ENCODE measurements around the gene SCRN2. TPM values are rescaled to one million over a fixed set of nuclear protein-coding genes. Genes with fewer than 3 reads are reported as not detected.

SCRN2 gene
- total and polyA plus RNA-seq, 2 of the 8 experiments (the other 6 are each of a cell fraction or from before 2014, with no cell fraction given) = 24.4 to 42.3 TPM

GRCh38 chr17:47797797-47798196 lies 43.3 kb downstream of the SCRN2 start:
- whole genome bisulfite sequencing, 2 experiments (ENCODE audit: extremely low coverage in 1 of 2, insufficient coverage in 1 of 2, insufficient read length in 1 of 2, insufficient replicate concordance in 2 of 2, low coverage in 1 of 2, low lambda C conversion rate in 2 of 2, missing lambda C conversion rate in 1 of 2) = 71% methylated on average over 2 of the region's 2 CpGs; no CpG with 5 or more reads in 1 of the 2 experiments
- ChIA-PET POLR2A (ENCODE audit: partially characterized antibody) (interaction anchor here (0.8 to 1.1 kb wide), 2 partner anchors 8 to 113 kb away, joined by 3 to 5 read pairs; no protein-coding TSS in a partner anchor), CTCF (ENCODE audit: partially characterized antibody) (interaction anchor here (0.7 to 1.4 kb wide), 2 partner anchors 12 to 63 kb away, joined by 3 to 7 read pairs; no protein-coding TSS in a partner anchor)
- H2BK5ac ChIP-seq (ENCODE audit: low read depth, low read length) = no peak overlapping the region
- H2AK5ac ChIP-seq (ENCODE audit: low read depth, low read length) = no peak overlapping the region
- no peak overlapping the region for H2BK20ac ChIP-seq (ENCODE audit: low read length)
- no peaks in the 10 kb centered on the region for H3K79me1 ChIP-seq (ENCODE audit: low read depth, low read length)
- H4K91ac ChIP-seq (replicated peaks; ENCODE audit: insufficient read length, low read length) = no peak overlapping the region
- H3K4me3 ChIP-seq (ENCODE audit: extremely low read depth in 1 of 4, insufficient read depth in 2 of 4, low read depth in 3 of 4, low read length in 4 of 4) = no peak overlapping the region
- no peak overlapping the region for H2AFZ ChIP-seq (ENCODE audit: low read length)
- no peaks in the 10 kb centered on the region for H3K36me3 ChIP-seq (ENCODE audit: control insufficient read depth in 2 of 4, insufficient read depth in 4 of 4, low read length in 3 of 4)
- H3K23me2 ChIP-seq (ENCODE audit: low read depth, low read length) = no peaks in the 10 kb centered on the region
- H3K79me2 ChIP-seq (ENCODE audit: control insufficient read depth in 1 of 2, insufficient read depth in 2 of 2, low read length in 2 of 2) = no peaks in the 10 kb centered on the region
- no peak overlapping the region for H3K18ac ChIP-seq (ENCODE audit: extremely low read depth, low read length)
- H3K9me3 ChIP-seq (ENCODE audit: insufficient read depth in 2 of 2, low read depth in 1 of 2, low read length in 1 of 2) = no peaks in the 10 kb centered on the region
- no peak overlapping the region for H2BK120ac ChIP-seq (replicated peaks; ENCODE audit: low read depth, low read length)
- no peaks in the 10 kb centered on the region for H4K20me1 ChIP-seq (replicated peaks in 1 of 2; ENCODE audit: control insufficient read depth in 1 of 2, insufficient read depth in 2 of 2, low read length in 2 of 2)
- H3K4me2 ChIP-seq (ENCODE audit: insufficient read depth in 1 of 2, low read depth in 2 of 2, low read length in 2 of 2) = no peak overlapping the region
- H3K27me3 ChIP-seq (replicated peaks in 1 of 4; ENCODE audit: control insufficient read depth in 3 of 4, extremely low read depth in 1 of 4, insufficient read depth in 3 of 4, low read length in 3 of 4) = no peaks in the 10 kb centered on the region; a peak in 2 of 7 replicates
- H2BK12ac ChIP-seq (ENCODE audit: low read depth, low read length) = no peak overlapping the region
- H4K5ac ChIP-seq (ENCODE audit: insufficient read length, low read depth, low read length) = no peak overlapping the region
- no peak overlapping the region for H3K23ac ChIP-seq (ENCODE audit: insufficient read length)
- no peak overlapping the region for H3K56ac ChIP-seq (replicated peaks; ENCODE audit: insufficient read length, low read depth, low read length)
- DNase-seq (ENCODE audit: low read depth in 1 of 2, low spot score in 2 of 2) (no peak), FAIRE-seq (no peak)
- H3K4me1 ChIP-seq (replicated peaks in 1 of 4; ENCODE audit: control insufficient read depth in 3 of 4, insufficient read depth in 4 of 4, low read length in 3 of 4) = no peaks in the 10 kb centered on the region
- H3K4ac ChIP-seq (replicated peaks; ENCODE audit: insufficient read length, low read depth, low read length) = no peak overlapping the region
- H3K9ac ChIP-seq (replicated peaks in 1 of 4; ENCODE audit: extremely low read depth in 1 of 4, low read depth in 3 of 4, low read length in 3 of 4) = no peak overlapping the region
- H3K27ac ChIP-seq (ENCODE audit: low read depth, low read length) = no peak overlapping the region
- no peak overlapping the region for H4K8ac ChIP-seq (ENCODE audit: extremely low read depth, insufficient read depth, low read length)
- H3K14ac ChIP-seq (ENCODE audit: insufficient read length) = no peak overlapping the region
- no peak overlapping the region for H2BK15ac ChIP-seq (ENCODE audit: low read length)
- TF ChIP-seq EP300 (IDR thresholded peaks at IDR 0.05; ENCODE audit: borderline replicate concordance in 1 of 2, low read depth in 2 of 2, low read length in 2 of 2) (no peak), BRCA1 (IDR thresholded peaks at IDR 0.05; ENCODE audit: low read depth, low read length) (no peak), USF2 (IDR thresholded peaks at IDR 0.05; ENCODE audit: low read length) (no peak), HDAC2 (IDR thresholded peaks at IDR 0.05; ENCODE audit: borderline replicate concordance in 1 of 2, low read depth in 2 of 2, low read length in 2 of 2) (no peak), TBP (IDR thresholded peaks at IDR 0.05; ENCODE audit: low read depth, low read length) (no peak)

Data from H1 (cell line).